Measurements from ENCODE around the gene ARVCF.

Gene ARVCF

DNA sequence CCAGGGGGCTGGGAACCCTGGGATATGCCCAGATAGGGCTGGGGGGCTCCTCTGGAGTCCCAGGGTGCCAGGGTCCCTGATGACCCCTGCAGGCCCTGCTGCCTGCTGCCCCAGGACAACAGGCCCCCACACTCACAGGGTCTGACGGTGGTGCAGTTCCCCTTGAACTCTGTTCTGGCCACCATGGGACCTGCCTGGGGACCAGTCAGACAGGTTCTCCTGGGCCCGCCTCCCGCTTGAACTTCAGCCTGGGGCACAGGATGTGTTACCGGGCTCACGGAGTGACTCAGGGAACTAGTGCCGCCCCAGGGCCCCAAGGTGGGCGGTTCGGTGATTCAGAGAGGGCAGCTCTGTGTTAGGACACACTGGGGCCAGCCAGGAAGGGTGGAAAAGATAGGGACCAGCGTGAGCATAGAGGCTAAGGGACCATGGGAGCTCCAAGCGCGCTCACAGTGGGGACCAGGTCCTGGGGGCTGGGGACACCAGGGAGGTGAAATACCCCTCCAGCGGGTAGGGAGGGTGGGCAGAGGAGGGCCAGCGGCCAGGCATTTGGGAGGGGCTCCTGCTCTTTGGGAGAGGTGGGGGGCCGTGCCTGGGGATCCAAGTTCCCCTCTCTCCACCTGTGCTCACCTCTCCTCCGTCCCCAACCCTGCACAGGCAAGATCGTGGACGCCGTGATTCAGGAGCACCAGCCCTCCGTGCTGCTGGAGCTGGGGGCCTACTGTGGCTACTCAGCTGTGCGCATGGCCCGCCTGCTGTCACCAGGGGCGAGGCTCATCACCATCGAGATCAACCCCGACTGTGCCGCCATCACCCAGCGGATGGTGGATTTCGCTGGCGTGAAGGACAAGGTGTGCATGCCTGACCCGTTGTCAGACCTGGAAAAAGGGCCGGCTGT is 53.5 kb downstream of the ARVCF start:
- POLR2A ChIA-PET = interaction anchor here (1.1 kb wide), 1 partner anchor 302 kb away, joined by 4 read pairs; no protein-coding TSS in a partner anchor
- DNase-seq (ENCODE audit: low read depth, low spot score) = no peak
- H3K4me3 ChIP-seq (ENCODE audit: low read depth, low read length) = no peak overlapping the region
- CTCF ChIA-PET = interaction anchor here (0.6 to 2.1 kb wide), 4 partner anchors 8 to 233 kb away, joined by 3 to 8 read pairs (median 4); no protein-coding TSS in a partner anchor
- TF ChIP-seq, protein P1, sequence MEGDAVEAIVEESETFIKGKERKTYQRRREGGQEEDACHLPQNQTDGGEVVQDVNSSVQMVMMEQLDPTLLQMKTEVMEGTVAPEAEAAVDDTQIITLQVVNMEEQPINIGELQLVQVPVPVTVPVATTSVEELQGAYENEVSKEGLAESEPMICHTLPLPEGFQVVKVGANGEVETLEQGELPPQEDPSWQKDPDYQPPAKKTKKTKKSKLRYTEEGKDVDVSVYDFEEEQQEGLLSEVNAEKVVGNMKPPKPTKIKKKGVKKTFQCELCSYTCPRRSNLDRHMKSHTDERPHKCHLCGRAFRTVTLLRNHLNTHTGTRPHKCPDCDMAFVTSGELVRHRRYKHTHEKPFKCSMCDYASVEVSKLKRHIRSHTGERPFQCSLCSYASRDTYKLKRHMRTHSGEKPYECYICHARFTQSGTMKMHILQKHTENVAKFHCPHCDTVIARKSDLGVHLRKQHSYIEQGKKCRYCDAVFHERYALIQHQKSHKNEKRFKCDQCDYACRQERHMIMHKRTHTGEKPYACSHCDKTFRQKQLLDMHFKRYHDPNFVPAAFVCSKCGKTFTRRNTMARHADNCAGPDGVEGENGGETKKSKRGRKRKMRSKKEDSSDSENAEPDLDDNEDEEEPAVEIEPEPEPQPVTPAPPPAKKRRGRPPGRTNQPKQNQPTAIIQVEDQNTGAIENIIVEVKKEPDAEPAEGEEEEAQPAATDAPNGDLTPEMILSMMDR (IDR thresholded peaks at IDR 0.05; ENCODE audit: insufficient read depth, low read length, missing control alignments) = no peak

DNA sequence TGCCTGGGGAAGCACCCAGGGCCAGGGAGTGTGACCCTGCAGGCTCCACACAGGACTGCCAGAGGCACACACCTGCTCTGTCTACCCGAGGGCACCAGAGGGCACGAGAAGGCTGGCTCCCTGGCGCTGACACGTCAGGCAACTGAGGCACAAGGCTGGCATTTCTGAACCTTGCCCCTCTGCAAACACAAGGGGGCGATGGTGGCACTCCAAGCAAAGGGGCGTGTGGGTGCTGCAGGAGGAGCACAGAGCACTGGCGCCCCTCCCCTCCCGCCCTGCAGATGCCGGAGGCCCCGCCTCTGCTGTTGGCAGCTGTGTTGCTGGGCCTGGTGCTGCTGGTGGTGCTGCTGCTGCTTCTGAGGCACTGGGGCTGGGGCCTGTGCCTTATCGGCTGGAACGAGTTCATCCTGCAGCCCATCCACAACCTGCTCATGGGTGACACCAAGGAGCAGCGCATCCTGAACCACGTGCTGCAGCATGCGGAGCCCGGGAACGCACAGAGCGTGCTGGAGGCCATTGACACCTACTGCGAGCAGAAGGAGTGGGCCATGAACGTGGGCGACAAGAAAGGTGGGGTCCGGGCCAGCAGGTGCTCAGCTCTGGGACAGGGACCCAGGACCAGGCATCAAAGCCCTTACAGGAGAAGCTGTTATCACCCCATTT is 54.2 kb downstream of the ARVCF start:
- CTCF ChIA-PET = interaction anchor here (0.6 to 2.1 kb wide), 5 partner anchors 9 to 232 kb away, joined by 3 to 8 read pairs (median 3); no protein-coding TSS in a partner anchor
- no peak for DNase-seq (ENCODE audit: low read depth, low spot score)
- H3K4me3 ChIP-seq (ENCODE audit: low read depth, low read length) = no peak overlapping the region
- POLR2A ChIA-PET = interaction anchor here (1.1 kb wide), 1 partner anchor 302 kb away, joined by 4 read pairs; no protein-coding TSS in a partner anchor
- TF ChIP-seq, protein P1 (IDR thresholded peaks at IDR 0.05; ENCODE audit: insufficient read depth, low read length, missing control alignments) = peak; percentile 71

DNA sequence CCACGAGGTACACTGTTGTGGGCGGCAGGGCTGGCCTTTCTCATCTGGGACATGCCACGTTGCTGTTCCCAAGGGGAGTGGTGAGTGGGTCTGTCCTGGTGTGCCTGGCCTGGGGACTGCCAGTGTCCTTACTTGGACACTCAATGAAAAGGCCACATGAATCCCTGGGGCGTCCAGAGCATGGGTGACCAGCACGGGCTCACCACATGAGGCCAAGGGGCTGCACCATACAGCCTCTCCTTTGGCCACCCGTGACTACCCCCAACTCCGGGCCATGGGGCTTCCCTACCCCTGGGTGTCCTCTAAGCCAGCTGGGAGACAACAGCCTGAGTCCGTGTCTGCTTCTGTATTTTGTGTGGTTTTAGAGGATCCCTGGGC is 54.8 kb downstream of the ARVCF start:
- POLR2A ChIA-PET = no interaction called here
- TF ChIP-seq, protein P1 (IDR thresholded peaks at IDR 0.05; ENCODE audit: insufficient read depth, low read length, missing control alignments) = no peak
- DNase-seq (ENCODE audit: low read depth, low spot score) = no peak
- CTCF ChIA-PET = interaction anchor here (0.6 to 2.1 kb wide), 4 partner anchors 10 to 54 kb away, joined by 3 to 8 read pairs (median 4); no protein-coding TSS in a partner anchor
- no peak overlapping the region for H3K4me3 ChIP-seq (ENCODE audit: low read depth, low read length)

DNA sequence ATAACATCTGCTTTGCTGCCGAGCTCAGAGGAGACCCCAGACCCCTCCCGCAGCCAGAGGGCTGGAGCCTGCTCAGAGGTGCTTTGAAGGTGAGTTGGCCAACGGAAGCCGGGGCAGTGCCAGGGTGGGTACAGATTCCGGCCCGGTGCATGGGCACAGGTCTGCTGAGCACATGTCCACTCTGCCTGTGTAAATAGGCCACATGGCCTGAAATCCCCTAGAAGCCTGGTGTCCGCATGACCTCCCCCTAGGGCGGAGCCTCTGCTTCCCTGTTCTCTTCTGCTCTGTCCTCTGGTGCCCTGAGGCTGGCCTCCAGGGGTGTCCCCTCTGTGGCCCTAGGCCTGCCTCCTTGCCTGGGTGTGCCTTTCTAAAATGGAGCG is 55.4 kb downstream of the ARVCF start:
- ChIA-PET POLR2A (no interaction called here), CTCF (interaction anchor here (1.1 to 2.1 kb wide), 3 partner anchors 9 to 52 kb away, joined by 3 to 8 read pairs (median 3); no protein-coding TSS in a partner anchor)
- H3K4me3 ChIP-seq (ENCODE audit: low read depth, low read length) = no peak overlapping the region
- no peak for DNase-seq (ENCODE audit: low read depth, low spot score)
- TF ChIP-seq, protein P1 (IDR thresholded peaks at IDR 0.05; ENCODE audit: insufficient read depth, low read length, missing control alignments) = no peak

DNA sequence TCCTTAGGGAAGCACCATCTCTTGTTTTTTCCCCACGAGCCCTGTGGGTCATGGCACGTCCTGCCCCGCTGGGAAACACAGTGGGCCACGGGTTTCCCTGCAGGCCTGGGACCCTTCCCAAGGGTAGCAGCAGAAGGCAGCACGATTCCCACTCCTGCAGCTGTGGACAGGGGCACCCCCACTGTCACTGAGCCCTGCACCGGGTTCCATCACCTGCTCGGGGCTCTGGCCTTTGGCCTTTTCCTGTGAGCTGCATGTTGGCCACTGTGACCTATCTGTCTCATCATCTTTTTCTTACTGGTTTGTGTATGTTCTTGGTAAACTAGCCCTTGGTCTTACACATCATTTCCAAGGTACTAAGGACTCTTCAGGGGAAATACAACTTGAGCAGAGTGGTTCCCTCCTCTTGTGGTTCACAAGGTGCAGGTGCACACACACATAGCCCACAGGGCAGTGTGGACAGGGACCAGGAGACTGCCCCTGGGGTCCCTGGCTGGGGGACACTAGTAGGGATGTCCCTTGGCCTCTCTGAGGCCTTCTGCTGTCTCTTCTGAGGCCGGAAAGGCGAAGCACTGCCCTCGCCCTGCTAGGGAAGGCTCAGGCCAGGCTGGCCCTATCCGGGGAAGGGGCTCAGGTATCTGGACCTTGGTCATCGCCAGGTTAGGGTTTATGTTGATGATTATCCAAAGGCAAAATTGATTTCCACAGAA is 56.0 kb downstream of the ARVCF start:
- TF ChIP-seq, protein P1 (IDR thresholded peaks at IDR 0.05; ENCODE audit: insufficient read depth, low read length, missing control alignments) = no peak

More for the DNA sequence above, 56.0 kb downstream of the ARVCF start:
- no peak for DNase-seq (ENCODE audit: low read depth, low spot score)
- ChIA-PET POLR2A (no interaction called here), CTCF (interaction anchor here (1.1 to 2.1 kb wide), 3 partner anchors 10 to 53 kb away, joined by 3 to 8 read pairs (median 3); no protein-coding TSS in a partner anchor)
- H3K4me3 ChIP-seq (ENCODE audit: low read depth, low read length) = no peak overlapping the region
